GM10266 (cell line): ENCODE results near the gene CCDC28A.
"Not testable (repeated sequence)": the region's sequence is repeated elsewhere in the genome, so short reads cannot be mapped to it uniquely, and the experiment has no call there.

Source experiments
- DNase-seq: peaks from one replicate; pipeline ENCODE4 v3.0.0; 2012; ENCODE audit errors: extremely low spot score
- CTCF ChIP-seq: IDR thresholded peaks from 2 replicates; pipeline ENCODE4 v1.5.1; 2012; ENCODE audit warnings: mild to moderate bottlenecking, low read depth; ENCODE audit not compliant: control insufficient read depth, insufficient read depth; ENCODE audit errors: missing control alignments

CCDC28A gene

GRCh38 chr6:138773177-138774091, at the start of gene CCDC28A:
Gene CCDC28A (plus strand): TSS chr6:138773769. CDS start chr6:138776121, 2,352 bp downstream.
- peak; percentile 87 for DNase-seq

GRCh38 chr6:138724015-138724414, 49.6 kb upstream of the CCDC28A start:
- TF ChIP-seq CTCF: no peak
- no peak for DNase-seq

More at GRCh38 chr6:138773177-138774091, at the start of gene CCDC28A:
- no peak for TF ChIP-seq CTCF

GRCh38 chr6:138726066-138726756, 47.4 kb upstream of the CCDC28A start:
- DNase-seq: no peak
- no peak for TF ChIP-seq CTCF

GRCh38 chr6:138726757-138727097, 46.8 kb upstream of the CCDC28A start:
- DNase-seq: no peak
- no peak for TF ChIP-seq CTCF

GRCh38 chr6:138727182-138727581, 46.4 kb upstream of the CCDC28A start:
- no peak for DNase-seq

GRCh38 chr6:138728662-138729061, 44.9 kb upstream of the CCDC28A start:
- no peak for TF ChIP-seq CTCF

More at GRCh38 chr6:138727182-138727581, 46.4 kb upstream of the CCDC28A start:
- no peak for TF ChIP-seq CTCF

GRCh38 chr6:138730037-138730436, 43.5 kb upstream of the CCDC28A start:
- DNase-seq: not testable (repeated sequence)

More at GRCh38 chr6:138728662-138729061, 44.9 kb upstream of the CCDC28A start:
- no peak for DNase-seq
